Gastroesophageal sphincter (tissue), 3 donors: ENCODE data around the gene APBB1.

ENCODE experiments used
- EP300 ChIP-seq: sonication (generic); formaldehyde crosslinking; IDR thresholded peaks from one replicate; pipeline ENCODE4 v1.6.1; 2017; ENCODE audit warnings: antibody characterized with exemption, mild to moderate bottlenecking
- TF ChIP-seq, protein P1 (sequence below), 4 experiments: fragments of 200-600 bp in 2 of 4; fragments of 450-650 bp in 2 of 4; sonication (generic) in 1 of 4; IDR thresholded peaks; one replicate each; pipeline ENCODE4 v1.5.1; 2017 to 2019; ENCODE audit warnings: antibody characterized with exemption in 4 of 4, mild to moderate bottlenecking in 2 of 4, moderate library complexity in 2 of 4

DNA sequence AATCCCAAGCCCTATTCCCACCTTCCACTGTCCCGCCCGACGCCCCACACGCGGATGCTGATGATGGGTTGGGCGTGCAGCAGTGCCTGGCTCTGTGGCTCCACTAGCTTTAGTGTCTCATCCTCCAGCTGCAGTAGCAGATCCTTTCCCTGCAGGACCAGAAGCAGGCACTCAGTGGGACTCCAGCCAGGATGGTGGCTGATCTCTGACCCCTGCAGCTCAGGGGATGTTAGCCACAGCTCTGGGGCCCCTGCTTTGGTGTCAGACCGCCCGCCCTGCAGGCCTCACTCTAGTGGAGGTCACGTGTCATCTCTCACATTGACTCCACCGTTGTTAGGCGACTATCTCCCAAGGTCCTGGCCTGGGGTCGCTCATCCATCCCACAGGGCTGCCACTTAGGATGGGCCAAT, 16.8 kb downstream of the APBB1 start:
- TF ChIP-seq, protein P1, sequence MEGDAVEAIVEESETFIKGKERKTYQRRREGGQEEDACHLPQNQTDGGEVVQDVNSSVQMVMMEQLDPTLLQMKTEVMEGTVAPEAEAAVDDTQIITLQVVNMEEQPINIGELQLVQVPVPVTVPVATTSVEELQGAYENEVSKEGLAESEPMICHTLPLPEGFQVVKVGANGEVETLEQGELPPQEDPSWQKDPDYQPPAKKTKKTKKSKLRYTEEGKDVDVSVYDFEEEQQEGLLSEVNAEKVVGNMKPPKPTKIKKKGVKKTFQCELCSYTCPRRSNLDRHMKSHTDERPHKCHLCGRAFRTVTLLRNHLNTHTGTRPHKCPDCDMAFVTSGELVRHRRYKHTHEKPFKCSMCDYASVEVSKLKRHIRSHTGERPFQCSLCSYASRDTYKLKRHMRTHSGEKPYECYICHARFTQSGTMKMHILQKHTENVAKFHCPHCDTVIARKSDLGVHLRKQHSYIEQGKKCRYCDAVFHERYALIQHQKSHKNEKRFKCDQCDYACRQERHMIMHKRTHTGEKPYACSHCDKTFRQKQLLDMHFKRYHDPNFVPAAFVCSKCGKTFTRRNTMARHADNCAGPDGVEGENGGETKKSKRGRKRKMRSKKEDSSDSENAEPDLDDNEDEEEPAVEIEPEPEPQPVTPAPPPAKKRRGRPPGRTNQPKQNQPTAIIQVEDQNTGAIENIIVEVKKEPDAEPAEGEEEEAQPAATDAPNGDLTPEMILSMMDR (IDR thresholded peaks at IDR 0.05), result no peak
- TF ChIP-seq EP300, result no peak
